ENCODE data around the gene CSTPP1.

GRCh38 chr11:47078751-47079521 is 142.4 kb downstream of the CSTPP1 start:
- no peak for TF ChIP-seq CTCF (IDR thresholded peaks at IDR 0.05; ENCODE audit: extremely low read depth in 1 of 2, insufficient read depth in 1 of 2, low read depth in 1 of 2, low read length in 2 of 2)
- no peak for TF ChIP-seq POLR2A (IDR thresholded peaks at IDR 0.05; ENCODE audit: low read depth, low read length)
- TF ChIP-seq POLR2AphosphoS5 (IDR thresholded peaks at IDR 0.05; ENCODE audit: insufficient read depth, low read depth, low read length): no peak

Measured in endothelial cell of umbilical vein (primary cell).